Neural crest cell (in vitro differentiated cells): ENCODE results near the gene WIZ. TPM values are rescaled to one million over a fixed set of nuclear protein-coding genes. Genes with fewer than 3 reads are reported as not detected.
"Not testable (repeated sequence)": the region's sequence is repeated elsewhere in the genome, so short reads cannot be mapped to it uniquely, and the experiment has no call there.

Experiments used
- DNase-seq: peaks from one replicate; pipeline ENCODE4 v3.0.0; 2021; ENCODE audit warnings: low read depth, mixed read lengths, low spot score
- H3K27ac Mint-ChIP-seq: one replicate; pipeline ENCODE4 v1.8.0; 2021; ENCODE audit warnings: mild to moderate bottlenecking, mixed read lengths; ENCODE audit not compliant: unreplicated experiment
- H3K27me3 Mint-ChIP-seq: 2 replicates; pipeline ENCODE4 v1.8.0; 2021; ENCODE audit warnings: low read depth, mild to moderate bottlenecking, mixed read lengths
- H3K36me3 Mint-ChIP-seq: 2 replicates; pipeline ENCODE4 v1.8.0; 2021; ENCODE audit warnings: low read depth, mild to moderate bottlenecking, mixed read lengths
- H3K4me1 Mint-ChIP-seq: 2 replicates; pipeline ENCODE4 v1.8.0; 2021; ENCODE audit warnings: mixed read lengths
- H3K4me3 Mint-ChIP-seq: one replicate; pipeline ENCODE4 v1.8.0; 2021; ENCODE audit warnings: mild to moderate bottlenecking, mixed read lengths
- H3K9me3 Mint-ChIP-seq: 2 replicates; pipeline ENCODE4 v1.8.0; 2021; ENCODE audit warnings: mixed read lengths
- CTCF ChIP-seq: fragments of 200-600 bp; sonication (generic); conservative IDR thresholded peaks from 2 replicates; pipeline ENCODE4 v1.5.0; 2021; ENCODE audit warnings: antibody characterized with exemption, mild to moderate bottlenecking
- total RNA-seq: library from RNA; stranded (reverse); gene quantifications from 2 replicates; pipeline ENCODE4 v1.2.1, GENCODE V29; 2021

WIZ gene
- total RNA-seq, 1 donor from 2014 or later: 77.1 TPM

DNA sequence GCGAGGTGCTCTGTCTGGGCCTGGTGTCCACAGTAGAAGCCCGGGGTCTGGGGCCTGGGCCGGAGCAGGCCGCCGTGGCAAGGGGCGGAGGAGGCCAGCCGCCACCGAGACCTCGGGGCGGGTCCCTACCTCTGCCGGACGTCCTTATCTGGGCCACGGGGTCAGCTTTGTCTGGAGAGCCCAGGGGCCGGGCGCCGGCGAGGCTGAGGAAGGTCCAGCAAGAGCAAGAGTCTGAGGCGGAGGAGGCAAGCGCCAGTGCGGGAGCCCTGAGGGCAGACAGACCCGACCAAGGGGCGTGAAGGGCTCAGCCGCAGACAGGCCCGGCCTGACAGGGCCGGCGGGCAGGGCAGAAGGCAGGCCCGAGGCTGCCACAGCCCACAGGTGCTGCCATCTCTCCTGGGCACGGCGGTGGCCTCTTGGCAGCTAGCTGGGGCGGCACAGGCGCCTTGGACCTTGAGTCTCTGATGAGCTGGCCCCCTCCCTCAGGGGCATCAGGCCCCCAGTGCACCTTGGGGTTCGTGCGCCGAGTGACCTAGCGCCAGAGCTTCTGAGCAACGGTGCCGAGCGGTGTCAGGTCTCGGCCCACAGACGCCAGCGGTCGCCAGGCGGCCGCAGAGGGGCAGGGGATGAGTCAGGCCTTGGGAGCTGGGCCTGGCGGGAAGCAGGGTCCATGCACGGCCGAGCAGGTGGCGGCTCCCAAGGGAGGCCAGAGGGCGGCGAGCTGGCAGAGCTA, 51.1 kb downstream of the WIZ start:
- H3K9me3 Mint-ChIP-seq: no peaks in the 10 kb centered on the region
- no peak overlapping the region for H3K27ac Mint-ChIP-seq
- no peak overlapping the region for H3K4me3 Mint-ChIP-seq
- TF ChIP-seq CTCF: no peak
- H3K27me3 Mint-ChIP-seq: no peaks in the 10 kb centered on the region
- H3K36me3 Mint-ChIP-seq: peaks cover 24% of the 10 kb centered on the region
- no peak for DNase-seq
- no peaks in the 10 kb centered on the region for H3K4me1 Mint-ChIP-seq

DNA sequence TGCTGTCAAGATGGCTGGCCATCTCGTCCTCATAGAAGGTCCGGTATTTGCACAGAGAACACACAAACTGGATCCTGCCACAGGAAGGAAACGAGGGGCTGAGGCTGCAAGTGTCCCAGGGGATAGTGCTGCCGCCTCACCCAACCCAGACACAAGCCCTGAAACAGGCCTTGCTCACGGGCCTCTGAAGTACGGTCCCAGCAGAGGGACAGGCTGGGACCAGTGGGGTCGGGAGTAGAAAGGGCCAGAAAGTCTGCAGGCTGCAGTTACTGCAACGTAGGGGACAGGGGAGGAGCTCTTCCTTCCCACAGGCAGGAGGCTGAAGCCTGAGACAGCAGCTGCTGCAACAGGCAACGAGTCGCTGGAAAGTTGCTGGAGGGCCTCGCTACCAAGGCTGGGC, 52.0 kb downstream of the WIZ start:
- peaks cover 32% of the 10 kb centered on the region for H3K36me3 Mint-ChIP-seq
- DNase-seq: no peak
- no peaks in the 10 kb centered on the region for H3K9me3 Mint-ChIP-seq
- TF ChIP-seq CTCF: no peak
- H3K27me3 Mint-ChIP-seq: no peaks in the 10 kb centered on the region
- H3K27ac Mint-ChIP-seq: no peak overlapping the region
- no peaks in the 10 kb centered on the region for H3K4me1 Mint-ChIP-seq
- no peak overlapping the region for H3K4me3 Mint-ChIP-seq

DNA sequence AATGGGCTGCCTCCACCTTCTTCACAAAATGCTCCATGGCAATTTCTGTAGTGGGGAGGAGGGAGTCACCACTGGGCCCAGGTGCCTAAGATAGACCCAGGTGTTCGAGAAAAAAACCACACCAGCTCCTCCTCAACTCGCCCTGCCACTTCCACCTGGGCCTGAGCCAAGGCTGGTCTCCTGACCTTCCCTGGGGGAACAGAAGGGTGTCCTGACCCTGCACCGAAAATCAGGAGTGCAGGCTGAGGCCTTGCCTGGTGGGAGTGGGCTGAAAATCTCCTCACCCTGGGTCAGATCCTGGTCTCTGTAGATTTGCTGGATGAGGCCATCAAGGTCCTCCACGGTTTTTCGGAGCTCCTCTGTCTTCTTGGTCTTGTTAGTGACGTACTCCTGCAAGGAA, 52.5 kb downstream of the WIZ start:
- Mint-ChIP-seq H3K27ac (no peak overlapping the region), H3K9me3 (no peaks in the 10 kb centered on the region), H3K4me1 (no peaks in the 10 kb centered on the region), H3K36me3 (peaks cover 33% of the 10 kb centered on the region), H3K27me3 (no peaks in the 10 kb centered on the region), H3K4me3 (no peak overlapping the region)
- no peak for TF ChIP-seq CTCF
- DNase-seq: no peak

DNA sequence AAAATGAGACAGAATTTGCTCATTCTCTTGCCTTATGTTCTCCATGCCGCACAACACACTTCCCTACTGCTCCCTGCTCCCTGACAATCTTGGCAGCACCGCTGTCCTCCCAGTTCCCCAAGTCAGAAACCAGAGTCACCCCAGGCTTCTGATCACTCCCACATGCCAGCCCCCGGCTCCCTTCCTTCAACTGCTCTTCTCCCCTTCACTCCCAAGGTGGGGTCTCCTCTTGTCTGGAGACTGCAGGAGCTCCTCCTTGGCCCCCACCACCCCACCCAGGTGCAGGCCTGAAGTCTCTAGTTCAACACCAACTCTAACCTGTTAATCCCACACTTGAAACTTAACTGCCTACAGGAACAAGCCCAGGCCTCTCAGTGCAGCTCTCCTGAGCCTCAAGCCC, 53.3 kb downstream of the WIZ start:
- H3K36me3 Mint-ChIP-seq: peaks cover 33% of the 10 kb centered on the region

GRCh38 chr19:15395251-15395650, 54.5 kb downstream of the WIZ start:
- H3K4me1 Mint-ChIP-seq, DNase-seq, H3K9me3 Mint-ChIP-seq, H3K4me3 Mint-ChIP-seq, H3K27me3 Mint-ChIP-seq, H3K27ac Mint-ChIP-seq: not testable (repeated sequence)
- H3K36me3 Mint-ChIP-seq: peaks cover 36% of the 10 kb centered on the region

More for the DNA sequence above, 53.3 kb downstream of the WIZ start:
- Mint-ChIP-seq H3K9me3 (no peaks in the 10 kb centered on the region), H3K27me3 (no peaks in the 10 kb centered on the region), H3K4me3 (no peak overlapping the region), H3K4me1 (no peaks in the 10 kb centered on the region), H3K27ac (no peak overlapping the region)
- no peak for DNase-seq
- no peak for TF ChIP-seq CTCF

DNA sequence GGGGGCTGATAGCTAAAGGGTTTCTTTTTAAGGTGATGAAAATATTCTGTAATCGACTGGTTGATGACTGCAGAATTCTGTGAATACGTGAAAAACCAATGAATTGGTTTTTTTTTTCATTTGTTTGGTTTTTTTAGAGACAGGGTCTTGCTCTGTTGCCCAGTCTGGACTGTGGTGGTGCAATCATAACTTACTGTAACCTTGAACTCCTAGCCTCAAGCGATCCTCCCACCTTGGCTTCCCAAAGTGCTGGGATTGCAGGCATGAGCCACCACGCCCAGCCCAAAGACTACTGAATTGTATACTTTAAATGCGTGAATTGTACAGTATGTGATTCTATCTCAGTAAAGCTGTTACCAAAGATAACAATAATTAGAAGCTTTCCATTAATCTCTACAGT, 55.3 kb downstream of the WIZ start:
- TF ChIP-seq CTCF: no peak
- Mint-ChIP-seq H3K36me3 (peaks cover 39% of the 10 kb centered on the region), H3K27ac (no peak overlapping the region), H3K4me1 (no peaks in the 10 kb centered on the region), H3K4me3 (no peak overlapping the region), H3K9me3 (no peaks in the 10 kb centered on the region), H3K27me3 (no peaks in the 10 kb centered on the region)
- DNase-seq: no peak
